Adipose tissue (tissue), 3 donors: ENCODE measurements around the gene SCAMP5. TPM values are rescaled to one million over a fixed set of nuclear protein-coding genes. Genes with fewer than 3 reads are reported as not detected.

ENCODE experiments used
- H3K27ac ChIP-seq: one replicate; pipeline ENCODE4 v1.5.1; 2013; ENCODE audit warnings: low read depth, low read length
- WGBS, 3 donors: extraction: QIAGEN DNeasy Blood & Tissue Kit; methylation state at CpG; one replicate each; pipeline ENCODE4 v1.1.7; 2013; 5-methylcytosine and 5-hydroxymethylcytosine counted together
- polyA plus RNA-seq, 3 donors: library from polyadenylated mRNA; stranded (reverse); fragments of 200-250 nt; gene quantifications; one replicate each; pipeline ENCODE4 v1.2.3, GENCODE V29; 2013
- donor health status: healthy with polysubstance abuse.
- donor health status: Bipolar disorder and iron deficiency.
- donor health status: healthy.

Gene SCAMP5
- polyA plus RNA-seq, 3 donors: 1.5 to 49.1 (median 2.8) TPM

DNA sequence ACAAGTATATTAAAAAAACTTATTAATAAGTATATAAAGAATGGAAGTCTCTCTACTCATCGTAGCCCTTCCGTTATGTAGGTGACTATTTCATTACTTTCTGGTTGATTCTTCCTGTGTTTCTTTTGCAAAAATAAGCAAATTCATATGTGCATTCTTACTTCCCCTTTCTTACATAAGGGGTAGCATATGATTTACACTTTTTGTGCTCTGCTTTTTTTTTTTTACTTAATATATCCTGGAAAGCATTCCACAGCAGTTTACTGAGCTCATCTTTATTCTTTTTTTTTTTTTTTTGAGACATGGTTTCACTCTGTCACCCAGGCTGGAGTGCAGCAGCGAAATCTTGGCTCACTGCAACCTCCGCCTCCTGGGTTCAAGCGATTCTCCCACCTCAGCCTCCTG lies 12.9 kb downstream of the SCAMP5 start:
- H3K27ac ChIP-seq: no peak overlapping the region
- 53 to 88% (median 53%) methylated on average over 5 of the region's 5 CpGs for WGBS, 3 donors

DNA sequence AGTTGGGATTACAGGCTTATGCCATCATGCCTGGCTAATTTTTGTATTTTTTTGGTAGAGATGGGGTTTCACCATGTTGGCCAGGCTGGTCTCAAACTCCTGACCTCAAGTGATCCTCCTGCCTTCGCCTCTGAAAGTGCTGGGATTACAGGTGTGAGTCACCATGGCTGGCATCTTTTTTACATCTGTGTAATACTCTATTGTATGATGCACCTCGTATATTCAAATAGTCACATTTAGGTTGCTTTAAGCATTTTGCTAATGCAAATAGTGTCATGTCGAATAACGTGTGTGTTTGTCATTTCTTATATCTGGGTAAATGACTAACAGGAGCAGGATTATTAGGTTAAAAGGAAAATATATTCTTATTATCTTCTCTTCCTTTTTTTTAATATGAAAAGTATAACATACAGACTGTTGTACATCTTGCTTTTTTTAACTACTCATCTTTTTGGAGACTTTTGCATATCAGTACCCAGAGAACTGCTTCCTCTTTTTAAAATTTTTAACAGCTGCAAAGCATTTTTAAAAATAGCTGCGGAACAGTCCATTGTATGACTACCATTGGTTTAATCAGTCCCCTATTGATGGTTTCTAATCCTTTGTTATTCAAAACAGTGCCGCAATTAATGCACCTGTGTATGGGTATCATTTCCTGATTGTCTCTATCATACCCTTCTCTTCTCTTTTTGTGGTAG lies 13.4 kb downstream of the SCAMP5 start:
- no peak overlapping the region for H3K27ac ChIP-seq
- 49 to 85% (median 64%) methylated on average over 6 of the region's 6 CpGs for WGBS, 3 donors

DNA sequence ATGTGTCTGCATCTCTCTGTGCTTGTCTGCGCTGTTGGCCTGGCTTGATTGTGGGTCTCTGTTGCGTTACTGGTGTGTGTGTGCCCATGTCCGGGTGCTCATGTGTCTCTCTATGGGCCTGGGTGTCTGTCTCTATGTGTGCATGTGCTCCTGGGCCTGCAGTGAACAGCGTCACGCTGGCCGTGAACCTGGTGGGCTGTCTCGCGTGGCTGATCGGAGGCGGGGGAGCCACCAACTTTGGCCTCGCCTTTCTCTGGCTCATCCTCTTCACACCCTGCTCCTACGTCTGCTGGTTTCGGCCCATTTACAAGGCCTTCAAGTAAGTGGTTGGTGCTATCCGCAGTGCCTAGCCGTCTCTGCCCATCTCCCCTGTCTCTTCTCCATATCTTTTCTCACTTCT lies 21.1 kb downstream of the SCAMP5 start:
- 92 to 94% (median 94%) methylated on average over 15 of the region's 15 CpGs for WGBS, 3 donors
- H3K27ac ChIP-seq: no peak overlapping the region

DNA sequence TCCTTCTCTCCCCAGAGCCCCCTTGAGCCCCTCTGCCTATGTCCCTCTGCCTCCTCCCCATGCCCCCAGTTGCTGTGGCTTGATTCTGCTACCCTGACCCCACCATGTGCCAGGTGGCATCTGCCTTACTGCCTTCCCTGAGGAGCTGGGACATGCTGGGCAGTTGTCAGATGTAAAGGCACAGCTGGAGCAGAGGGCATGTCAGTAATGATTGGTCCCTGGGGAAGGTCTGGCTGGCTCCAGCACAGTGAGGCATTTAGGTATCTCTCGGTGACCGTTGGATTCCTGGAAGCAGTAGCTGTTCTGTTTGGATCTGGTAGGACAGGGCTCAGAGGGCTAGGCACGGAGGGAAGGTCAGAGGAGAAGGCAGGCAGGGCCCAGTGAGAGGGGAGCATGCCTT lies 24.6 kb downstream of the SCAMP5 start:
- H3K27ac ChIP-seq: no peak overlapping the region
- 70 to 91% (median 90%) methylated on average over 3 of the region's 3 CpGs for WGBS, 3 donors

DNA sequence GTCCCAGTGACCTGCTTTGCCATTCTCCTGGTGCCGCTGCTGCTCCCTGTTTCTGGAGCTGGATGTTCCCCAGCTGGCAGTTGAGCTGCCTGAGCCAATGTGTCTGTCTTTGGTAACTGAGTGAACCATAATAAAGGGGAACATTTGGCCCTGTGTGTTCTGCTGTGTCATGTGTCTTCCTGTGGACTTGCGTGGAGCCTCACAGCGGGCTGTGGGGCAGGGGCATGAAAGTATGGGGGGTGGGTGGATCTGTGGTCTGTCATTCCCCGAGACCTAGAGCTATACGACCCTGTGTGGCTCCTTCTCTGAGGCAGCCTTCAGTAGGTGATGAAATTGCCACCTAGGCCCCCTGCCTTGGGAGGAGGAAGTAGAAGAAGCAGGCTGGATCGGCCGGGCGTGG lies 26.0 kb downstream of the SCAMP5 start:
- 57 to 90% (median 73%) methylated on average over 8 of the region's 8 CpGs for WGBS, 3 donors
- no peak overlapping the region for H3K27ac ChIP-seq

DNA sequence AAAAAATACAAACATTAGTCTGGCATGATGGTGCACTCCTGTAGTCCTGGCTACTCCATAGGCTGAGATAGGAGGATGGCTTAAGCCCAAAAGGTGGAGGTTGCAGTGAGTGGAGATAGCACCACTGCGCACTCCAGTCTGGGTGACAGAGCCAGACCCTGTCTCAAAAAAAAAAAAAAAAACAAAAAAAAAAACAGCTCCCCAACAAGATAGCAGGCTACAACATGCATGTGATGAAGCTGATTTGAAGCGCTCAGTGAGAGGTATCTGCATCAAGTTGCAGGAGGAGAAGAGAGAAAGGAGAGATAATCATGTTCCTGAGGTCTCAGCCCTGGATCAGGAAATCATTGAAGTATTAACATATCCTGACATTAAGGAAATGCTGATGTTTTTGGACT lies 27.4 kb downstream of the SCAMP5 start:
- no peak overlapping the region for H3K27ac ChIP-seq
- 94 to 100% (median 100%) methylated on average over 2 of the region's 2 CpGs for WGBS, 3 donors

DNA sequence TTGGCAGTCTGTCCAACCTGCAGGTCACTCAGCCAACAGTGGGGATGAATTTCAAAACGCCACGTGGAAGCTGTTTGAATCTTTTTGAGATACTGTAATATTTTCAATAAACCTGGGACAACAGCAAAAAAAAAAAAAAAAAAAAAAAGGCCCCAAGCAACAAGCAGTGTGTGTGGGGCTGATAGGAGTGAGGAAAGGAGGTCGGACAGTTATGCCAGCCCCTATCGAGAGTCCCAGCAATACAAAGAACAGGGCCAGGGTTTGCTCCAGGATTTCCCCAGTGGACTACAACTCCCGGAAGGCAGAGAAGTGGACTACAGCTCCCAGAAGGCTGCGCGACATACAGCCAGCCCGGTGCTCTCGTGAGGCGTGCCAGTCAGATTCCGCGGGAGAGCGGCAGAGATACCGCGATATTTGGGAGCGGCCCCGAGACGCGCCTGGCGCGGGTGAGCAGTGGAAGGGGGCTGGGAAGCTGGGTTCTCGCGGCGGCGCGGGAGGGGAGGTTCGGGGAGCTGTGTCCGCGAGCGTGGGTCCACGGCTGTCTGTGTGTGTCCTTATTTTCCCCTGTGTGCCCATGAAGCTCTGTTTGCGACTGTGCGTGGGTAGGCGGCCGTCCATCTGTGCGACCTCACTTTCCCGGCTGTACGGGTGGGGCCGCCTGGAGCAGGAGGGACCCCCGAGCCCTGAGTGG lies 28.0 kb downstream of the SCAMP5 start, which contains the start of gene PPCDC:
PPCDC (plus strand) TSS at position 410 of the 691 bp plus-strand sequence. CDS start 4,729 bp downstream, outside the sequence.
- 3 to 4% (median 3%) methylated on average over 40 of the region's 40 CpGs for WGBS, 3 donors
- H3K27ac ChIP-seq: no peak within 1 kb of the TSS

DNA sequence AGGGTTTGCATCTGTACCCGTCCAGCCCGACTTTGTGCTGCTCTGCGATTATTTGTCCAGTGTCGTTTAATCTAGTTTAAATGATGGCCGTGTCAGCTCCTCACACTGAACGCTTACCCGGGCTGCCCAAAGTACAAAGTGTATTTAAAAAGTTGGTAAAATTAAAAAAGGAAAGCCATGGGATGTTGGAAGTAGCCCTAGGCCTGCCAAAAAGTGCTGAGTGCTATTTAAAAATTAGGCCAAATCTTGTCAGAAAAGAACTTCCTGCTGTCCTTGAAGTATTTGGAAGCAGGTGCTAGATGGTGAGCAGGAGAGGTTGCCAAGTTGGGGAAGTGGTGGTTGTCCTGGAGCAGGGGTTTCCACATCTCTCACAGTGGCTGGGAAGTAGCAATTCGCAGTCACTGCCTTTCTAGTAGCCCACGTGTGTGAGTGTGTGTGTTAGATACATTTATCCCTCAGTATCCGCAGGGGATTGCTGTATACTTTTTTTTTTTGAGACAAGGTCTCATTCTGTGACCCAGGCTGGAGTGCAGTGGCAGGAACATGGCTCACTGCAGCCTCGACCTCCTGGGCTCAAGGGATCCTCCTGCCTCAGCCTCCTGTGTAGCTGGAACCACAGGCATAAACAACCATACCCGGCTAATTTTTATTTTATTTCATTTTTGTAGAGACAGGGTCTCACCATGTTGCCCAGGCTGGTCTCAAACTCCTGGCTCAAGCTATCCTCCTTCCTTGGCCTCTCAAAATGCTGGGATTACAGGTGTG lies 28.7 kb downstream of the SCAMP5 start:
- 9 to 13% (median 10%) methylated on average over 12 of the region's 12 CpGs for WGBS, 3 donors
- no peak overlapping the region for H3K27ac ChIP-seq

DNA sequence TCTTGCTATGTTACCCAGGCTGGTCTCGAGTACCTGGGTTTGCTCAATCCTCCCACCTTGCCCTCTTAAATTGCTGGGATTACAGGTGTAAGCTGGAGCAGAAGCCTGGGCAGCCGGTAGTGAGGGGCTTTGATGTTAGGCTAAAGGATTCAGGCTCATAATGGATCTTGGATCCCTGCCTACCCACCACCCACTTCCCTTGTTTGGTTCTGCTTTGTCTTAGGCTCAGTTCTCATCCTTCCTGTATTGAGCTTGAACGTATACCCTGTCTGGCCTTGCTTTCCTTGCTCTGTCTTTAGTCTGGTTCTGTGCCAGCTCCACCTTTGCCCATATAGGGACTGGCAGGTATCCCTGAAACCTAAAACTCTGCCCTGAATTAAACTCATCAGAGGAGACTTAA lies 29.7 kb downstream of the SCAMP5 start:
- no peak overlapping the region for H3K27ac ChIP-seq
- 48 to 77% (median 48%) methylated on average over 3 of the region's 3 CpGs for WGBS, 3 donors

DNA sequence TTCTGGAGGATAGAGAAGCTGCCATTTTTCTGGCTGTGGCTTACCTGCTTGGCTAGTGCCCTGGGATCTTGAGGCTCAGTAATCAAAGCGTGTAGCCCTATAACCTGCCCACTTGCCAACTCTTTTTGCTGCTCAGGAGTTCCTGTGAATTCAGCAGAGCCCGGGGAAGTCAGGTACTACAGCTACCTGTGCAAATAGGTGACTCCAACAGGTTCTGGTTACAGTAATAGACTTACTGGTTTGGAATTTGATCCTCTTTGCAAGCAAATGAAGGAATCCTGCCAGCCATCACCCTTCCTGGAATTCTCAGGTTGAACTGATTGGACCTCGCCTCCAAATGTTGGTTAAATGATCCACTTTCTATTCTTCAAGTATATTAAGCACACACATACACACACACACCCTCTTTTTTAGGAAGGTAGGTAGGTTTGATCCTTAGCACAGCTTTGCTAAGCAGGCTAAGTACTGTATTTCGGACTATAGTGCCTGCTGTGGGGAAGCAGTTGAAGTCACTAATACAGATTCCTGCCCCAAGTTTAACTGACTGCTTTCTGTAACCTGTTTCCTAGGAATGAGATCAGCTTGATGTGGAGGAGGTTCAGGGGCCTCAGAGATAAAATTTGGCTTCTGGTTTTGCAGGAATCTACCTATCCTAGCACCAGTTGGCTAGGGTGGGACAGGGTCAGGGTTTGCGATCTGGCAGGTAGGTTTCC lies 30.3 kb downstream of the SCAMP5 start:
- WGBS, 3 donors: 78 to 93% (median 90%) methylated on average over 5 of the region's 5 CpGs
- H3K27ac ChIP-seq: no peak overlapping the region

DNA sequence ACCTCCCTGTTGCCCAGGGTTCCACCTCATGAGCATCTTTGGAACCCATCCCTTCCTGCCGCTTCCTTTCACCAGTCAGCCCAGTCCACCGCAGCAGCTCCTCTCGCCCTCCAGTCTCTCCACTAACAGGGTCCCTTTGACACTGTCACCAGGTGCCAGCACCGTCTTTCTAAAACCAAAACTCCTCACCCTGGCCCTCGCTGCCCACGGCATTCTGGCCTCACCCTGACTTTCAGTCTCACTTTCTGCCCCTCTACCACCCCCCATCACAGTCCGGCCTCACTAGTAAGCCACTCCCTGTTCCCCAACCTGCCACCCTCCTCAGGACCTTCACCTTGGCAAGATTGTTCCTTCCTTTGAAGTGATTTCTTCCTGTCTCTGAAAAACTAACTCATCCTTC lies 32.2 kb downstream of the SCAMP5 start:
- WGBS, 3 donors: 78 to 95% (median 92%) methylated on average over 7 of the region's 7 CpGs
- no peak overlapping the region for H3K27ac ChIP-seq

DNA sequence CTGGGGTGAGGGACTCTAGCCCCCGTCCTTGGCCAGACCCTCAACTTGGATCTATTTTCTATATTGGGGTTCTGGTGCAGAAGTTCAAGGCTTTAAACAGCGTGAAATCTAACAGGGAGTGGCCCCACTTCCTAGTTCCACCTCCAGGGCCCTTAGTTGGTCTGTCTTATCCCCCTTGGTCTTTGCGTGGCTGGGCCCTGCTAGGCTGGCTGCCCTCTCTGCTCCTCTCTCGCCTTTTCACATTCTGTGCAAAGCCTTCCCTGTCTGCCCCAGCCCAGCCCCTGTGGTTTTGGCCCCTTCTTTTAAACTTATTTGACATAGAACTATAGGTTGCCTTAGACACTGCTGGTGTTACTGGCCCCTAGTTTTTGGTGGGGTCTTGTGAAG lies 33.6 kb downstream of the SCAMP5 start:
- WGBS, 3 donors: 48 to 76% (median 69%) methylated on average over 4 of the region's 4 CpGs
- H3K27ac ChIP-seq: no peak overlapping the region

DNA sequence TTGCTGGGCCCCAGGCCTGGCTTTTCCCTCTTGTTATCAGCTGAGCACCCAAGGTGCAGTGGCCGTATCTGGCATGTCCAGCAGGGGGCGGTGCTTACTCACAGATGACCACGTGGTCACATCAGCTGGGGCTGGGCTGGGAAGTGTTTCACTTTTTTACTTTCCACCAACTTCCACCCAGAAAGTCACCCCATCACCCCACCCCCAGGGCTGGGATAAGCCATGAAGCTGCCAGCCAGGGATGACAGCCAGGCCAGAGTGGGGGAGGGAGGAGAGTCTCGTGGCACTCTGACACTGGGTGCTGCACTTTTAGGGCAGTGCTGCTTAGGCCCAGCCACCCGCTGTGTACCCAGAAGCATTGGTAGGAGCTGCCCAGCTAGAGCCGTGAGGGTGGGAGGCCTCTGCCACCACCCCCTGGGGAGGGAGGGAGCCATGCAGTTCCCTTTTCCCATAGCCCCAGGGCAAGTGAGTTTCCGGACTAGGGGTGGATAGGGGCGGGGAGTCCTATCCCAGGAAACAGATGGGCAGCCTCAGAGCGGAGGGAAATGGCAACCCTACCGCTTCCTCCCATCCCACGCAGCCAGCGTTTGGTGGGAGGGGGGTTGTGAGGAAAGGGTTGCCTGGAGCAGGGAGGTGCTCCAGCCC lies 34.1 kb downstream of the SCAMP5 start:
- H3K27ac ChIP-seq: peak overlapping the region; percentile 4
- WGBS, 3 donors: 9 to 38% (median 10%) methylated on average over 12 of the region's 12 CpGs

DNA sequence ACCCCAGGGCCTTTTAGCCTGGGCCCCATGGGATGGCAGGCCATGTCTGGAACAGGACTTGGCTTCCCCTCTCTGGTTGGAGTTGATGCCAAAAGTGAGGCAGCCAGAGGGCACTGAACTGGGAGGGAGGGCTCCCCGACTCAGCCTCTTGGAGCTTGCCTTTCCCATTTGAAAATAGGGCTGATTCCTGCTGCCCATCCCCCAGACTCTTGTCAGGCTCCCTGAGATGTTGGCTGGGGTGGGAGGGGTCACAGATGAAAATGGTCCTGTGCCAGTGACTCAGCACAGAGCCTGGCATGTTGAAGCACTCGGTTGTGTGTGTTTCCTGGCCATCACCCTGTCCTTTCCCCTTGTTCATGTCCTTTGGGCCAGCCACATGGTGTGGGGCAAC lies 34.7 kb downstream of the SCAMP5 start:
- WGBS, 3 donors: 8 to 61% (median 9%) methylated on average over 2 of the region's 2 CpGs
- peak overlapping the region; percentile 4 for H3K27ac ChIP-seq

DNA sequence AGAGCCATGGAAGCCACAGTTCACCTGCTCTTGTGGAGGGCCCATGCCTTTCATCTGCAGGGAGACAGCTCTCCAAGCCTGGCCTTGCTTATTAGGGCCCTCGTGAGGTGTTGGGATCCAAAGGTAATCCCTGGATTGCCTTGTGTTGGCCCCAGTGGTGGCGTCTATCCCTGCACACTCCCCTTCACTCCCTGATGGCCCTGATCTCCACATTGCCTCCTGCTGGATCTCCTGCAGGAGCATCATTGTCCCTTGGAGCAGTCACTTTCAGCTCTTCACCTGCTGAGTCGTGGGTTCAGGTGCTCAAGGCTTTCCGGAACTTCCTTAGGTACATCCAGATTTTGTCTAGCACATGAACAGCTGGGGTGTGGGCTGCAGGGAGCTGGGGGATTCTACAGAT lies 35.1 kb downstream of the SCAMP5 start:
- 86 to 91% (median 86%) methylated on average over 4 of the region's 4 CpGs for WGBS, 3 donors

DNA sequence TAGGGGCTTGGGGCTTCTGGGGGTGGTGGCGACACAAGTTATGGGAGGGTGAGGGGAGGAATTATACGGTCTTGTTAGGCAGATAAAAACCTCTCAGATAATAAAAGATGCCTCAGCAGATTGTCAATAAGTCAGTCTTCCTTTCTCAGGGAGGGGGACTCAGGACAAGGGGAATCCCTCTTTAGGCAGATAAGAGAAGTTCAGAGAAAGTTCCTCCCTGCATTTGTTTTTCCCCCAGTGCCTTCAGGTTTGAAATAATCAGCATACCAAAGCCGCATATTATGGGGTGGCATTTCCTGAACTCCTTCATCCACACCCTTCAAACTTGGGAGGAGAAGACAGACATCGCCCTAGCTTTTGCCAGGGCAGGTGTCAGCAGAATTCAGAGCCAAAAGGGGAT lies 36.5 kb downstream of the SCAMP5 start:
- WGBS, 3 donors: 42 to 72% (median 43%) methylated on average over 4 of the region's 4 CpGs

More for the DNA sequence above, 35.1 kb downstream of the SCAMP5 start:
- H3K27ac ChIP-seq: no peak overlapping the region

DNA sequence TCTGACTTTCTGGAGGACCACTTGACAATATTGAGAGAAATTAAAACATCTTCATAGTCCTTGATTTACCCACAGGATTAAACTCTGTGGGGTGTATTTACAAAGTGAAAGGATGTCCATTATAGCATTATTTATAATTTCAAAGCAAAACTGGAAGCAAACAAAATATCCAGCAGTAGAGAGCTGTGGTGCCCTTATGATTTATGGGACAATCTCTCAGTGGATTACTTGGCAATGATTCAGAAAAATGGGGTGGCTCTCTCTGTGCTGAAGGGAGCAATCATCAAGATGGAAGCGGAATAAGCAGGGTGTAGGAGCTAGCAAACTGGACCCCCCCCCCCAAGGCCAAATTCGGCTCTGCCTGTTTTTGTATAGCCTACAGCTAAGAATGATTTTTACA lies 37.0 kb downstream of the SCAMP5 start:
- 90 to 95% (median 94%) methylated on average over 2 of the region's 2 CpGs for WGBS, 3 donors

More for the DNA sequence above, 36.5 kb downstream of the SCAMP5 start:
- H3K27ac ChIP-seq: no peak overlapping the region

DNA sequence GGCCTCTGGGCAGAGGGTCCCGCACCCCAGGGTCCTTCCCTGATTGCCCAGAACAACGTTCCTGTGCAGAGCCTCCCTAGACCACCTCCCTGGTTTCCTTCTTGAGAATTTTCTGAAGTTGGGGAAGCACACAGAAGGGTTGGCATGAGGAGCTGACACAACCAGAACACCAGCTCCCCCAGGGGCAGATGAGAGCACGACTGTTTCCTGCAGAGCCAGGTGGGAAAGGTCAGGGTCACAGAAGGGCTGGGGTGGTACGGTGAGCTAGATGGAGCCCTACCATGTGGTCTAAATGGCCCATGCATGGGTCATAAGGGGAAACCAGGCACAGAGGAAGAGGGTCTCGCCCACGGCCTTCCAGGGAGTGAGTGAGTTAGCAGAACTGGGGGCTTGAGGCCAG lies 38.4 kb downstream of the SCAMP5 start:
- no peak overlapping the region for H3K27ac ChIP-seq
- 74 to 81% (median 77%) methylated on average over 6 of the region's 6 CpGs for WGBS, 3 donors

More for the DNA sequence above, 37.0 kb downstream of the SCAMP5 start:
- H3K27ac ChIP-seq: no peak overlapping the region
